ENCODE measurements around the gene CASK. TPM values are rescaled to one million over a fixed set of nuclear protein-coding genes. Genes with fewer than 3 reads are reported as not detected.

Gene CASK
- total RNA-seq, 1 donor from 2014 or later: 33.7 TPM

DNA sequence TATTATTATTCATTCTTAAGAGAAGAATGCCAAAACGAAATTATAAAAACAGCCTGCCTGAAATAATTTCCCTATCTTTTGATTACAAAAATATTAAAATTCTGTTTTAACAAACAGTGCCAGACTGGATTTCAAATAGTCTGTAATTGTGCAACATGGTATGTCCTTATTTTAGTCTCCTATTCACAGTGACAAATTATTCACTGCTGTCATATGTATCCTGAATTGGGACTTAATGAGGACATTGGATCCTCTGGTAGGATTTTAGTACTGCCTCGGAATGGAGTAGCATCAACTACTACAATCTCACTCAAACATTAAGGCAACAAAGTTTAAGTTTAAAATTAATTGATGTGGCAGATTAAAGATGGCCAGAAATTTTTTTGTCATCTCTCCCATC is 97.6 kb downstream of the CASK start:
- intact Hi-C loops (cut with DNase I): loop anchor here (10.0 kb wide), 1 partner anchor 99 kb away; the partner anchor contains the start of gene CASK
- TF ChIP-seq, protein P1, sequence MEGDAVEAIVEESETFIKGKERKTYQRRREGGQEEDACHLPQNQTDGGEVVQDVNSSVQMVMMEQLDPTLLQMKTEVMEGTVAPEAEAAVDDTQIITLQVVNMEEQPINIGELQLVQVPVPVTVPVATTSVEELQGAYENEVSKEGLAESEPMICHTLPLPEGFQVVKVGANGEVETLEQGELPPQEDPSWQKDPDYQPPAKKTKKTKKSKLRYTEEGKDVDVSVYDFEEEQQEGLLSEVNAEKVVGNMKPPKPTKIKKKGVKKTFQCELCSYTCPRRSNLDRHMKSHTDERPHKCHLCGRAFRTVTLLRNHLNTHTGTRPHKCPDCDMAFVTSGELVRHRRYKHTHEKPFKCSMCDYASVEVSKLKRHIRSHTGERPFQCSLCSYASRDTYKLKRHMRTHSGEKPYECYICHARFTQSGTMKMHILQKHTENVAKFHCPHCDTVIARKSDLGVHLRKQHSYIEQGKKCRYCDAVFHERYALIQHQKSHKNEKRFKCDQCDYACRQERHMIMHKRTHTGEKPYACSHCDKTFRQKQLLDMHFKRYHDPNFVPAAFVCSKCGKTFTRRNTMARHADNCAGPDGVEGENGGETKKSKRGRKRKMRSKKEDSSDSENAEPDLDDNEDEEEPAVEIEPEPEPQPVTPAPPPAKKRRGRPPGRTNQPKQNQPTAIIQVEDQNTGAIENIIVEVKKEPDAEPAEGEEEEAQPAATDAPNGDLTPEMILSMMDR (IDR thresholded peaks at IDR 0.05): no peak

DNA sequence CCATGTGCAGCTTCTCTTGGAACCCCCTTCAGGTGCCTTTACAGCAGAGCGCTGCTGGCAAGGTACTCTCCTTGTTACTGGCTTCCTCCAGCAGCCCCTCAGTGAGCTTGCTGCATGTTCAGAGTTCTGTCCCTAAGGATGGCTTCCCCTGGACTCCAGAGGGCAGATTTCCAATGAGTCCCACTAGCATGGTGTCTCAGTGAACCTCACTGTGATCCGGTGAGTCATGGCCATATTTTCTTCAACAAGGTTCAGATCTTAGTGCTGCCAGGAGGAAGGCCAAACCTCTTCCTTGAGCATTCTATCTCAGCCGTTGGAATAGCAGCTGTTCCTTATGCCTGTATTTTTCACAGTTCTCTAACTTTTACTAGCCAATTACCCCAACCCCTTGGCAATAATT is 98.8 kb downstream of the CASK start:
- intact Hi-C loops (cut with DNase I): loop anchor here (10.0 kb wide), 1 partner anchor 100 kb away; the partner anchor contains the start of gene CASK
- DNase-seq (ENCODE audit: low spot score in 2 of 2): no peak
- TF ChIP-seq, protein P1 (IDR thresholded peaks at IDR 0.05): no peak
- Histone ChIP-seq H3K9me3 (no peaks in the 10 kb centered on the region), H3K36me3 (no peaks in the 10 kb centered on the region), H3K27ac (no peak overlapping the region), H3K4me3 (no peak overlapping the region), H3K4me1 (peaks cover 0 to 4% of the 10 kb centered on the region in 2 donors), H3K27me3 (no peaks in the 10 kb centered on the region)

More for the DNA sequence above, 97.6 kb downstream of the CASK start:
- H3K4me3 ChIP-seq: no peak overlapping the region
- no peaks in the 10 kb centered on the region for H3K27me3 ChIP-seq
- H3K9me3 ChIP-seq: no peaks in the 10 kb centered on the region
- H3K4me1 ChIP-seq: peaks cover 0 to 4% of the 10 kb centered on the region in 2 donors
- H3K36me3 ChIP-seq: no peaks in the 10 kb centered on the region
- H3K27ac ChIP-seq: no peak overlapping the region
- no peak for DNase-seq (ENCODE audit: low spot score in 2 of 2)

DNA sequence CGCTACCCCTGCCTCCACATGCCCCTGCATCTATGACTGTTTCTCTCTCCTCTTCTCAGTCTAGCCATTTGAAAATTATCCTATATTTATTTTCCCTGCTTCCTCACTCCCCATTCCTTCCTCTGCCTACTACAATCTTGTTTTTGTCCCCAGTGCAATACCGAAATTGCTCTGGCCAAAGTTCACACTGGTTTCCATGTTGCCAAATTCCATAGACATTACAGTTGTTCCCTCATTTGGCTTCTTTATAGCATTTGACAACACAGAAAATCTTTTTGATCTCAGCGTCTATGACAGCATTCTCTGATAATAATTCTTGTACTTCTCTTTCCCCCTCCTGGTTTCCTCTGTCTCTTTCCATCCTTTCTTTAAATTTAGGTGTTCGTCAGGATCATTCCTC is 100.0 kb downstream of the CASK start:
- H3K27me3 ChIP-seq: no peaks in the 10 kb centered on the region
- TF ChIP-seq, protein P1 (IDR thresholded peaks at IDR 0.05): no peak
- DNase-seq (ENCODE audit: low spot score in 2 of 2): no peak
- no peaks in the 10 kb centered on the region for H3K9me3 ChIP-seq
- intact Hi-C loops (cut with DNase I): loop anchor here (10.0 kb wide), 1 partner anchor 101 kb away; the partner anchor contains the start of gene CASK
- peaks cover 0 to 4% of the 10 kb centered on the region in 2 donors for H3K4me1 ChIP-seq
- no peak overlapping the region for H3K4me3 ChIP-seq
- H3K27ac ChIP-seq: peak overlapping the region; percentile 25 to 33
- no peaks in the 10 kb centered on the region for H3K36me3 ChIP-seq

DNA sequence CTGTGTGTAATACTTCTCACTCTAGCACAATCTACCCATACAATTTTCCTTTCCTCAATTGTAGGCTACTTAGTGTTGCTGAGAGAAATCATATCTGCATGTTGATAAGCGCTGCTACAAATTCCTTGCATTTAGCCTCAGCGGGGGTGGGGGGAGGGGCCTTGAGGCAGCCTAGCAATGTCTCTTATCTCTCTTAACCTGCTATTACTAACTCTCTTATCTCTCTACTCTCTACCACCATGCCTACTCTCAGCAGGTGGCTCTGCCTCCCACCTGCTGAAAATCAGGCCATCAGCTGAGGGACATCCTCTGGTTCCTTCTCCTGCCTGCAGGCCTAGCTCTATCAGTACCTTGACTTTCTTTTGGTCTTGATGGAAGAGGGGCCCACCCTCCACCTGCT is 100.5 kb downstream of the CASK start:
- Histone ChIP-seq H3K9me3 (no peaks in the 10 kb centered on the region), H3K27ac (peak overlapping the region; percentile 25 to 33), H3K4me1 (peaks cover 0 to 4% of the 10 kb centered on the region in 2 donors), H3K27me3 (no peaks in the 10 kb centered on the region), H3K36me3 (no peaks in the 10 kb centered on the region), H3K4me3 (no peak overlapping the region)
- intact Hi-C loops (cut with DNase I): loop anchor here (10.0 kb wide), 1 partner anchor 102 kb away; the partner anchor contains the start of gene CASK
- TF ChIP-seq, protein P1 (IDR thresholded peaks at IDR 0.05): no peak
- no peak for DNase-seq (ENCODE audit: low spot score in 2 of 2)

DNA sequence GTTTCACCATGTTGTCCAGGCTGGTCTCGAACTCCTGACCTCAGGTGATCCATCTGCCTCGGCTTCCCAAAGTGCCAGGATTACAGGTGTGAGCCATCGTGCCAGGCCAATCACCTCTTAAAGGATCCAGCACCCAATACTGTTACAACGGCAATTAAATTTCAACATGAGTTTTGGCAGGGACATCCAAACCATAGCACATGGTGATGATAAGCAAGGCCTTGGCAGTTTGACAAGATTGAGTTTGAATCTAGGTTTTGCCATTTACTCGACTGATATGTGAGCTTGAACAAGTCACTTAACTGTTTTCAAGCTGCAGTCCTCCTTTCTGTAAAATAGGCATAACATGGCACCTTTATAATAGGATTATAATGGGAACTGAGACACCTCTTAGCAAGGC is 115.3 kb downstream of the CASK start:
- no peaks in the 10 kb centered on the region for H3K36me3 ChIP-seq
- no peaks in the 10 kb centered on the region for H3K27me3 ChIP-seq
- H3K27ac ChIP-seq: no peak overlapping the region
- TF ChIP-seq, protein P1 (IDR thresholded peaks at IDR 0.05): no peak
- DNase-seq (ENCODE audit: low spot score in 2 of 2): no peak
- H3K4me1 ChIP-seq: no peaks in the 10 kb centered on the region
- peaks cover 0 to 7% of the 10 kb centered on the region in 2 donors for H3K9me3 ChIP-seq
- intact Hi-C loops (cut with DNase I): no loop called here
- no peak overlapping the region for H3K4me3 ChIP-seq

DNA sequence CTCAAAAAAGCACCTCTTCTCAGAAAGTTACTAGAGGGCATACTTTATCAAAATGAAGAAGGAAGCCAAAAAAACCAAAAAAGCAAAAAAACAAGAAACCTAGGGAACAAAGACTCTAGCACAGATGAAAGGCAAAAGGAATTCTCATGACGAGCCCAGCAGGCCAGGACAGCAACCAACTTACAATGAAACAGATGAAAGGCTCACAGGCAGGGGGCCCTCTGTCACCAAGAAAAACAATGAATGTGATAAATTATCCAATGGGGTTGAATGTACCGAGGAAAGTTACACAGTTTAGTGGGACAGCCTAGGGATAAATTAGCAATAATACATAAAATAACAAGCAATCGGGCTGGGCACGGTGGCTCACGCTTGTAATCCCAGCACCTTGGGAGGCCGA is 120.4 kb downstream of the CASK start:
- Histone ChIP-seq H3K4me3 (no peak overlapping the region), H3K9me3 (peaks cover 0 to 12% of the 10 kb centered on the region in 2 donors), H3K4me1 (no peaks in the 10 kb centered on the region), H3K27me3 (no peaks in the 10 kb centered on the region), H3K27ac (no peak overlapping the region), H3K36me3 (no peaks in the 10 kb centered on the region)
- TF ChIP-seq, protein P1 (IDR thresholded peaks at IDR 0.05): no peak
- DNase-seq (ENCODE audit: low spot score in 2 of 2): no peak
- intact Hi-C loops (cut with DNase I): no loop called here

Data from ascending aorta (tissue), 2 donors.